Bone marrow (tissue), 2 donors: ENCODE data around the gene ZNF436.
A peak's percentile ranks its signal among the peaks of the same experiment; 100 is the strongest.
"Not testable (repeated sequence)": the region's sequence is repeated elsewhere in the genome, so short reads cannot be mapped to it uniquely, and the experiment has no call there.

Experiments
- DNase-seq, 2 donors: peaks; one replicate each; lab custom pipeline; 2025; lab: John Stamatoyannopoulos, UW

Gene ZNF436

DNA sequence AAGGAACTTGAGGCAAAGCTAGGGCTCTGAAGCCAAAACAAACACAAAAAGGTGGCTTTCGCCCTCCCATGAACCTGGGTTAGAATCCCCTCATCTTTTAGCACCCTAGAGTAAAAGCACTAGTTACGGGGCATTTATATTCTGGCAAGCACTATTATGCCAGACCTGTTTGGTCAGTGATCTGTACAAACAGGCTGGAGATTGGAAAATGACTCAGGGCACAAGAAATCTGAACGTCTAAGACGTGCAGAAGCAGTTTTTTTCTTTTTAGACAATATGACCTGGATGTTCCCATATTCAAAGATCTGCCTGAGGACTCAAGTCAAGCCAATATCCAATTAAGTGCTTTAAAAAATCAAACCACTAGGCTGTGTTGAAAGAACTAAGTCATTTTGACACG, 3.0 kb downstream of the ZNF436 start:
- DNase-seq = no peak

DNA sequence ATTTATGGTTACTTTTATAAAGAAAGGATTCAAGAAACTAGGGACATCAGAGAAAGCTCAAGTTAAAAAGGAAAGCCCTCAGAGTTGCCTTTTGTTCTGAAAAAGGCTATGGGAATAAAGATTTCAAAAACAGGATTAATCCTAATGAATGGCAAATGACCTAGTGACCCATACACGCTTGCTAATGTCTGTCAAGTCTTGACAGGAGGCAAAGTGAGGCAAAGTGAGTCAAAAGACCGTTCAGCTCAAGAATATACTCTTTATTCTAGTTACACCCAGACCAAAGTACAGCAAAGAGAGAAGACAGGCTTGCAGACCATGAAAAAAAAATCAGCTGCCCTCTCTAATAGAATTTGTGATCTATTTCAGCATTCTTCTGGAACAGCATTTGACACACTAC, 3.5 kb downstream of the ZNF436 start:
- no peak for DNase-seq

DNA sequence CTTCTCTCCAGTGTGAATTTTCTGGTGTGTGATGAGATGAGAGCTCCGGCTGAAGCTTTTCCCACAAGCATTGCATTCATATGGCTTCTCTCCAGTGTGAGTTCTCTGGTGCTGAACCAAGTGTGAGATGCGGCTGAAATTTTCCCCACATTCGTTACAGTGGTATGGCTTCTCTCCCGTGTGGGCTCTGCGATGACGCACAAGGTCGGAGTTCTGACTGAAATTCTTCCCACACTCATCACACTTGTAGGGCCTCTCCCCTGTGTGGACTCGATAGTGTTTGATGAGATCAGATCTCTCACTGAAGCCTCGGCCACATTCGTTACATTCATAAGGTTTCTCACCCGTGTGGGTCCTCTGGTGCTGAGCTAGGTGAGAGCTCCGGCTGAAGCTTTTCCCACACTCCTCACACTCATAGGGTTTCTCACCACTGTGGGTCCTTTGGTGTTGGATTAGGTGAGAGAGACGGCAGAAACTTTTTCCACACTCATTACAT, 7.4 kb downstream of the ZNF436 start:
- no peak for DNase-seq

DNA sequence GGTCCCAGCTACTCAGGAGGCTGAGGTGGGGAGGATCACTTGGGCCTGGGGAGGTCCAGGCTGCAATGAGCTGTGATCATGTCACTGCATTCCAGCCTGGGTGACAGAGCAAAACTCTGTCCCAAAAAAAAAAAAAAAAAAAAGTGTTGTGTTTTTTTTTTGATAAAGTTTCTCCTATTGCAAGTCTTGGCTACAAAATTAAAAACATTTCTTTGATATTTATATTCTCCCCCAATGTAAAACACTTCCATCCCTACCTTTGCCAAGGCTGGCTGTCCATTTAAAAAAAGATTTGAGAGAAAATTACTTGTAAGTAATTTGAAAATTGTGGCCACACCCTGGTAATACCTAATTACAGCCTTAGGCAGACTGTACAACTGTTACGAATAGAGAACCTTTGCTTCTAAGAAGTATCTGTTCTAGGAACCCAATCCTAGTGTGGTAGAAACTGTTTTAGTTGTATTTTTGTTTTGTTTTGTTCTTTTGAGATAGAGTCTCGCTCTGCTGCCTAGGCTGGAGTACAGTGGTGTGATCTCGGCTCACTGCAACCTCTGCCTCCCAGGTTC, 11.2 kb downstream of the ZNF436 start:
- DNase-seq = no peak

- no peak for DNase-seq
These were observed 12.3 kb downstream of the ZNF436 start for GRCh38 chr1:23357138-23357908.

- DNase-seq = no peak
These were observed 13.0 kb downstream of the ZNF436 start for GRCh38 chr1:23356471-23357137.

GRCh38 chr1:23354245-23354644, 15.4 kb downstream of the ZNF436 start:
- no peak for DNase-seq

- no peak for DNase-seq
These were observed 17.4 kb downstream of the ZNF436 start for GRCh38 chr1:23352096-23352695.

- DNase-seq = no peak
These were observed 23.7 kb downstream of the ZNF436 start for GRCh38 chr1:23345920-23346319.

DNA sequence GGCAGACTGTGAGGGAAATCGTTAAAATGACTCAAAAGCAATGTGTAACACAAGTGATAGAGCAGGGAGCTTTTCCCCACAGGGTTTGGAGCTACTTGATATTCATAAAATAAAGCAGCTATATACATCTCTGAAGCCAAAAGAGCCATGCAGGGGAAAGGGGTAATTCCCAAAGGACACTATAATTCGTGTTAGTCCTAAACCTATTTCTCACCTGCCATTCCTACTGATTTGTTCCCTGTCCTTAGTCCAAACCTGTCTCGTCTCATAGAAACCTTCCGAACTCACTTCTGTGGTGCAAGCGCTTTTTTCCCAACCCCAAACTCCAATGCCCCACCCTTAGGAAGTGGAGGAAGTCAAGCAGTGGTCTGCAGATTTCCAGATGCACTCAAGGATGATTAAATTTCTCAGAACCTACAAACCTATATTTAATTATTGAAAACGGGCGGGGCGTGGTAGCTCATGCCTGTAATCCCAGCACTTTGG, 24.6 kb downstream of the ZNF436 start:
- DNase-seq = no peak

DNA sequence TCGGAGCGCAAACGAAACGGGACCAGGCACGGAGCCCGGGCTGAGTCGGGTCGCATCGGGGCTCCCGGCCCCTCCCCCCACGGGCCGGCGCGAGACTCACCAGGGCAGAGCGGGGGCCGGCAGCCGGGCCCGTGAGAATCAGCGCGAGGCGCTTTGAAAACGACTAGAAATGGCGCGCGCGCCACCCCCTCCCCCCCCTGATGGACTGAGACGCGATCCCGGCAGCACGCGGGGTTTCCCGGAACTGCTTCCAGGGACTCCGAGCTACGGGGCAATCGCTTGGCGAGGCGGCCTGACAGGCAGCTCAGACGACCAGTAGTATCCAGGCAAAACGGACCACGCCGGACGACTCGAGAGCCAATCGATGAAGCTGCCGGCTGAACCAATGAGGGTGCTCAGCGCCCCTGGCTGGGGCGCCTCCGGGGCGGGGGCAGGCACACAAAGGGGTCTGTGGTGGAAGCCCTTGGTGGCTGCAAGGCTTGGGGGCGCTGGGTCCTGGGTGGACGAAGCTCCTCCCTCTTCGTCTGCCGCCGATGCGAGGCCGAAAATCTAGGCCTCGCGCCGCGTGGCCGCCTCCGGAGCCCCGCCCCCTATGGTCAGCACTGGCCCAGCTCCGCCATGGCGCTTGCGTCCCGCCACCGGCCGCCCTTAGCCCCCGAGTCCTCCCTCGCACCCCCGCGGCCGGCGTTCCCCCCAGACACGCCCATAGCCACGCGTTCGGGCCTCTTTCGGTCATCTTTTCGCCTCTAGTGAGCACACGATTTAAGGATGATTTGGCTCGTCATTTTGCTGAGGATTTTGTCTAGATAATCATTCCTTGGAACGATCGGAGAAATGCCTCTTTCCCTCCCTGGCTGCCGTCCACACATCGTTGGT, 25.3 kb downstream of the ZNF436 start, which contains the start of gene HNRNPR:
Gene HNRNPR (minus strand): TSS at position 174 of the 876 bp plus-strand sequence. CDS start 3,276 bp downstream, outside the sequence.
- DNase-seq = peak; percentile 88 to 100

DNA sequence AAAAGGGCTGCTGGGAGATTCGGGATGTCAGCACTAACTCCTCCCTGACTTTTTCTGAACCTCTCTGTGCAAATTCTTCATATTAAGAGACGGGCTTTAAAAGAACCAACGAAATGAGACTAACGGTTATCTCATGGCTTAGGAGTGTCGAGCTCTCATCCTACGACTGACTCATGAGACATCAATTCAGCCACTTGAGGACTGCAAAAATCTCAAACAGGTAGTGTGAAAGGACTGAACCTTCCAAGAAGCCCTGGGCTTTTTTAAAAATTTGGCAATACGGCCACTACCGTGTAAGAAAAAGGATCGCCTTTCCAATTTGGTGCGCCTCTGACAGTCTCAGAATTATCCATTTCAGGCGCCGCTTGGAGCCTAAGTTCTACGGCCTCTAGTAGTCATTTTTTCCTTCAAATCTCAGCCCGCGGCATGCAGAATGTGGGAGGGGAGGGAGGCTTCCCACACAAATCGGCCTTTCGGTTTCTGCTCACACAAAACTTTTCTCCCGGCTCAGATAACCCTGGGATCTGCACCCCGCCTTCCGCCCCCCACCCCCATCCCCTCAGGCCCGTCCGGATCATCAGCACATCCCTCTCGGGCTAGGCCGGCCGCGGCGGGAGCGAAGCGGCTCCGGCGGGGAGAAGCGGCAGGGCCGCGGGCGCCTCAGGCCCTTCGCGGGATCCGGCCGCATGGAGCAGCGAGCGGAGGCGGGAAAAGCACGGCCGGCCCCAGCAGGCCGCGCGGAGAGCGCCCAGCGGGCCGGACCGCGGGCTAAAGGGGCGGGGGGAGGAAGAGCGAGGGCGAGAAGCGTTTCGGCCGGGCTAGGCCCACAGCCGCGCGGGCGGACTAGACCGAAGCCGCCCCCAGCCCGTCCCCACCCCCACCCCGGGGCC, 26.2 kb downstream of the ZNF436 start:
- peak in 1 of 2 donors; percentile 56 for DNase-seq

GRCh38 chr1:23341931-23342692, 27.5 kb downstream of the ZNF436 start:
- DNase-seq = no peak

- no peak for DNase-seq
These were observed 30.0 kb downstream of the ZNF436 start for GRCh38 chr1:23339632-23340031.

DNA sequence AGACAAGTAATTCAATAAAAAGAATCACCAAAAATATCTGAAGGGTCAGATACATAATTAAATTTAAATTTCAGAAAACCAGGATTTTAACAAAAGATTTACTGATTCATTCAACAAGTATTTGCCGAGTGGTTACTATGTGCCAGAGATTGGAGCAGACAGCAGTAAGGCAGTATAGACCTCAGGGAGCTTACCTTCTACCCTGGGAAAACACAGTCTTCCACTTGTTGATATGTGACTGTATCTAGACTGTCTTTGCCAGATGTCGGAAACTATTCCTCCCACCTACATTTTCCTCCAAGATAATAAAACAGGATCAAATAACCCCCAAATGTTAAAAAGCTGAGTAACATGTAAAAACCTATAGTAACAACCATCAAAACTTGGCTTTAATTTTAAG, 31.8 kb downstream of the ZNF436 start:
- no peak for DNase-seq

DNA sequence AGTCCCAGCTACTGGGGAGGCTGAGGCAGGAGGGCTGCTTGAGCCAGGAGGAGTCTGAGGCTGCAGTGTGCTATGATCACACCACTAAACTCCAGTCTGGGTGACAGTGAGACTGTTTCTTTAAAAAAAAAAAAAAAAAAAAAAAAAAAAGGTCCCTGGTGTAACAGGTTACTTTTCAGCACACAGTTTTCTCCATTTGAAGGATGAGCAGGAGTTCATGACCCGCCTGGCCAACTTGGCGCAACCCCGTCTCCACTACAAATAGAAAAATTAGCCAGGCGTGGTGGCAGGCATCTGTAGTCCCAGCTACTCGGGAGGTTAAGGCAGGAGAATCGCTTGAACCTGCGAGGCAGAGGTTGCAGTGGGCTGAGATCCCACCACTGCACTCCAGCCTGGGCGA, 37.9 kb downstream of the ZNF436 start:
- DNase-seq = no peak

- no peak for DNase-seq
These were observed 38.8 kb downstream of the ZNF436 start for GRCh38 chr1:23330846-23331245.

- no peak for DNase-seq
These were observed 44.2 kb downstream of the ZNF436 start for GRCh38 chr1:23325393-23325792.

DNA sequence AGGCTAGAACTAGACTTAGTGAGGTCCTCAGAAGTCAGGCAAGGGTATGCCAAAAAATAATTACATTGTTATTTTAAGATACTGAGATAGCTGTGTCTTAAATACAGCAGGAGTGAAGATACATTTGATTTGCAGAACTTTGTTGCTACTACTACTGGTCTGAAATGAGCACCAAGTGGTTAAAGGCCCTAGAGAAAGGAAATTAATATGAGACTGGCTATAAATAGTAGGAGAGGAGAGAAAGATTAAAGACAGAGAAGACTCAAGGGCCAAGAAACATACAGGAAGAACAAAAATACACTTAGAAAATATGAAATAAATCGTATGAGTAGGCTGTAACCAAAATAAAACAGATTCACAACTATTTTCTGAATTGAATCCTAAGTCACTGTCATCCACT, 46.9 kb downstream of the ZNF436 start:
- DNase-seq = no peak

GRCh38 chr1:23310280-23310679, 59.4 kb downstream of the ZNF436 start:
- not testable (repeated sequence) for DNase-seq
